ENCODE measurements around the gene ZNFX1. TPM values are rescaled to one million over a fixed set of nuclear protein-coding genes. Genes with fewer than 3 reads are reported as not detected.

The ZNFX1 gene
- total and polyA plus RNA-seq, 10 donors: 5.8 to 68.9 (median 52.7) TPM

DNA sequence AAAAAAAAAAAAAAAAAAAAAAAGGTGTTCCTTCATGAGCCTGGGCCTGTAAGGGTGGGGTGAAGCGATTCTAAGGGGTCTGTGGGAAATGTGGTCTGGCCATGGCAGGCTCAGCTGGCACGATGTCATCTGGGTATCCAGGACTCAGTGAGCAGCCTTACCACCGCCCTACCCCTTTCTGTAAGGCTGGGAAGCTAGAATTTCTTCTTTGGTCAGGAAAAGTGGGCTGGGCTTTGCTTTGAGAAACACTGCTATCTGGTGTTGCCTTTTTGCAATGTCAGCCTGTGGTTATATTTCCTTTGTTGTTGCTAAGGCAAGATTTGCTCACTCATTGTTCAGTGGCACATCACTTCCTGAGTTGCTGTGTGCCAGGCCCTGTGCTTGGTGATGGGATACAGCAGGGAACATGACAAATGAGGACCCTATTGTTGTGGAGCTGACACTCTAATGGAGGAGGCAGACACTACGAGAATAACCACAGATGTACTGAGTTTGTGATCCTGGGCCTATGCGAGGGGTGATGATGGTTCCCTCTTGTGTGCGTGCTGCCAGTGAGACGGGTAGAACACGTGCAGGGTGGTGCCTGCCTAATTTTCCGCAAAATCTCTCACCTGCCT, 45.9 kb upstream of the ZNFX1 start:
- H3K27ac ChIP-seq: peak overlapping the region in 7 of 8 donors; percentile 17 to 86 (median 58)
- intact Hi-C loops (cut with DNase I; ENCODE audit: low total_unique reads): no loop called here

GRCh38 chr20:49320460-49320859, 42.6 kb upstream of the ZNFX1 start:
- TF ChIP-seq POLR2A (IDR thresholded peaks at IDR 0.05) (no peak), POLR2AphosphoS5 (IDR thresholded peaks at IDR 0.05) (no peak)
- TF ChIP-seq, protein P1, sequence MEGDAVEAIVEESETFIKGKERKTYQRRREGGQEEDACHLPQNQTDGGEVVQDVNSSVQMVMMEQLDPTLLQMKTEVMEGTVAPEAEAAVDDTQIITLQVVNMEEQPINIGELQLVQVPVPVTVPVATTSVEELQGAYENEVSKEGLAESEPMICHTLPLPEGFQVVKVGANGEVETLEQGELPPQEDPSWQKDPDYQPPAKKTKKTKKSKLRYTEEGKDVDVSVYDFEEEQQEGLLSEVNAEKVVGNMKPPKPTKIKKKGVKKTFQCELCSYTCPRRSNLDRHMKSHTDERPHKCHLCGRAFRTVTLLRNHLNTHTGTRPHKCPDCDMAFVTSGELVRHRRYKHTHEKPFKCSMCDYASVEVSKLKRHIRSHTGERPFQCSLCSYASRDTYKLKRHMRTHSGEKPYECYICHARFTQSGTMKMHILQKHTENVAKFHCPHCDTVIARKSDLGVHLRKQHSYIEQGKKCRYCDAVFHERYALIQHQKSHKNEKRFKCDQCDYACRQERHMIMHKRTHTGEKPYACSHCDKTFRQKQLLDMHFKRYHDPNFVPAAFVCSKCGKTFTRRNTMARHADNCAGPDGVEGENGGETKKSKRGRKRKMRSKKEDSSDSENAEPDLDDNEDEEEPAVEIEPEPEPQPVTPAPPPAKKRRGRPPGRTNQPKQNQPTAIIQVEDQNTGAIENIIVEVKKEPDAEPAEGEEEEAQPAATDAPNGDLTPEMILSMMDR (IDR thresholded peaks at IDR 0.05 in 8 of 11, conservative IDR thresholded peaks at IDR 0.05 in 3 of 11): peak in 2 of 11 experiments; percentile 5 to 11
- peaks cover 13 to 48% (median 23%) of the 10 kb centered on the region in 6 donors for H3K4me1 ChIP-seq
- H3K27ac ChIP-seq: no peak overlapping the region
- H3K9me3 ChIP-seq: no peaks in the 10 kb centered on the region
- peaks cover 2 to 74% (median 43%) of the 10 kb centered on the region in 7 donors for H3K27me3 ChIP-seq (replicated peaks in 1 of 7)
- no peak overlapping the region for H3K4me3 ChIP-seq
- H3K36me3 ChIP-seq: no peaks in the 10 kb centered on the region
- intact Hi-C loops (cut with DNase I; ENCODE audit: low total_unique reads): no loop called here
- DNase-seq: no peak
- 0 to 3% (median 0%) methylated on average over 1 of the region's 1 CpG for WGBS, 5 donors

More for the DNA sequence above, 45.9 kb upstream of the ZNFX1 start:
- Histone ChIP-seq H3K9me3 (no peaks in the 10 kb centered on the region), H3K4me3 (peak overlapping the region in 1 of 8 donors; percentile 42), H3K27me3 (replicated peaks in 1 of 7) (peaks cover 0 to 48% (median 22%) of the 10 kb centered on the region in 7 donors), H3K4me1 (peaks cover 7 to 38% (median 16%) of the 10 kb centered on the region in 6 donors), H3K36me3 (no peaks in the 10 kb centered on the region)
- WGBS, 5 donors: 30 to 44% (median 39%) methylated on average over 9 of the region's 9 CpGs
- no peak for DNase-seq
- TF ChIP-seq POLR2A (IDR thresholded peaks at IDR 0.05) (no peak), POLR2AphosphoS5 (IDR thresholded peaks at IDR 0.05) (peak in 1 of 3 donors; percentile 69)
- TF ChIP-seq, protein P1 (IDR thresholded peaks at IDR 0.05 in 8 of 11, conservative IDR thresholded peaks at IDR 0.05 in 3 of 11): peak in 5 of 11 experiments; percentile 25 to 67 (median 34)

DNA sequence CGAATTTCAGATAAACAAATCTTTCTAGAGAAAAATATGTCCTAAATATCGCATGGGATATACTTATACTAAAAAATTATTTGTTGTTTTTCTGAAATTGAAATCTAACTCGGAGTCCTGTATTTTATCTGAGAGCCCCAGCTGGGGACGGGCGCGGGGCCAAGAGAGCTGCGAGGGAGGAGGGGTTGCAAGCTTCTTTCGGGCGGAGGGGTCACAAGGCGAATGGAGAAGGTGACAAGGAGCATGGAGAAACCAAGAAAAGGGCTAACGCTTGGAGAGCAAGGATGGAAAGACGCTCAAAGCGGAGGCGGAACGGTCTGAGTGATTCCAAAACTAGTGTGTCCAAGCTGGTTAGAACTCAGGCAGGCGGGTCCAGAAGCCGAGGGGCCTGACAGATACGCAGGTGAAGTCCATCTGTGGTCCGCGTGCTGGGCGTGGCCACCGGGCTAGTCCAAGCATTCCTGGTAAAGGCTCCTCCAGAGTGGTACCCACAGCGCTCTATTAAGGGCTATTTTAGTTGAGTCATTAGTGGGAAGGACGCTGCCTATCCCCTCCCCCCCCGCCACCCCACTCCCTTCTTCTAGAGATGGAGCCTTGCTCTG, 41.5 kb upstream of the ZNFX1 start:
- no peaks in the 10 kb centered on the region for H3K36me3 ChIP-seq
- H3K27ac ChIP-seq: peak overlapping the region in 2 of 8 donors; percentile 43 to 80
- 13 to 26% (median 16%) methylated on average over 25 of the region's 25 CpGs for WGBS, 5 donors
- no peak for DNase-seq
- H3K27me3 ChIP-seq (replicated peaks in 1 of 7): peaks cover 2 to 76% (median 43%) of the 10 kb centered on the region in 7 donors
- H3K9me3 ChIP-seq: no peaks in the 10 kb centered on the region
- intact Hi-C loops (cut with DNase I; ENCODE audit: low total_unique reads): no loop called here
- no peak for TF ChIP-seq POLR2AphosphoS5 (IDR thresholded peaks at IDR 0.05)
- no peak for TF ChIP-seq POLR2A (IDR thresholded peaks at IDR 0.05)
- TF ChIP-seq, protein P1 (IDR thresholded peaks at IDR 0.05 in 8 of 11, conservative IDR thresholded peaks at IDR 0.05 in 3 of 11): no peak
- peak overlapping the region in 7 of 8 donors; percentile 21 to 66 (median 34) for H3K4me3 ChIP-seq
- H3K4me1 ChIP-seq: peaks cover 13 to 44% (median 22%) of the 10 kb centered on the region in 6 donors

Measured in spleen (tissue), 11 donors.